Right atrium auricular region (tissue), 2 donors: ENCODE results near the gene PRR16. TPM values are rescaled to one million over a fixed set of nuclear protein-coding genes. Genes with fewer than 3 reads are reported as not detected.

Experiments
- DNase-seq: peaks from one replicate; pipeline ENCODE4 v3.0.0-alpha.2; 2019; ENCODE audit warnings: low spot score
- H3K27ac ChIP-seq, 2 donors: fragments of 200-600 bp; sonication (generic); 1 replicate in 1 of 2; 2 replicates in 1 of 2; pipeline ENCODE4 v1.5.1; 2016 to 2019
- H3K27me3 ChIP-seq, 2 donors: fragments of 200-600 bp; sonication (generic); one replicate each; pipeline versions ENCODE4 v1.5.1 to v1.6.0; 2017 to 2019
- H3K36me3 ChIP-seq: fragments of 200-600 bp; sonication (generic); one replicate; pipeline ENCODE4 v1.5.1; 2016
- H3K4me1 ChIP-seq, 2 donors: fragments of 200-600 bp; sonication (generic); one replicate each; pipeline versions ENCODE4 v1.5.1 to v1.6.0; 2017 to 2019
- H3K4me3 ChIP-seq, 2 donors: fragments of 200-600 bp; sonication (generic); 1 replicate in 1 of 2; 2 replicates in 1 of 2; pipeline ENCODE4 v1.5.1; 2017 to 2019; ENCODE audit warnings: mild to moderate bottlenecking in 1 of 2, moderate library complexity in 1 of 2
- H3K9me3 ChIP-seq, 2 donors: fragments of 200-600 bp; sonication (generic); one replicate each; pipeline ENCODE4 v1.5.1; 2019
- total RNA-seq, 2 donors: library from RNA; depleted of rRNA; stranded (reverse); fragments of >200 nt; gene quantifications; one replicate each; pipeline ENCODE4 v1.1.0, GENCODE V29; 2016
- TF ChIP-seq, protein P1 (sequence below), 2 donors: fragments of 200-600 bp; sonication (generic); IDR thresholded peaks; one replicate each; pipeline ENCODE4 v1.5.1; 2019; ENCODE audit warnings: antibody characterized with exemption in 2 of 2

PRR16 gene
- total RNA-seq, 2 donors from 2014 or later = 1.7 to 6.3 TPM

DNA sequence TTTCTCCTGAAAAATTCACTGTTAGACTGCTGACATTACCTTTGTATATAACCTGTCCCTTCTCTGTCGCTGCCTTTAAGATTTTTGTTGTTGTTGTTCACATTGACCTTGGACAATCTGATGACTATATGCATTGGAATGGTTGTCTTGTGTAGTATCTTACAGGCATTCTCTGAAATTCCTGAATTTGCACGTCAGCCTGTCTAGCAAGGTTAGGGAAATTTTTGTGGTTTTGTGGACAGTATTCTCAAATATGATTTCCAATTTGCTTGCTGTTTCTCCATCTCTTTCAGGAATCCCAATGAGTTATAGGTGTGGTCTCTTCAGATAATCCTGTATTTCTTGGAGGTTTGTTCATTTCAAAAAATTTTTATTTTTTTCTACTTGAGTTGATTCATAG is 140.8 kb downstream of the PRR16 start:
- DNase-seq = no peak
- H3K27me3 ChIP-seq = no peaks in the 10 kb centered on the region
- H3K27ac ChIP-seq = no peak overlapping the region
- H3K9me3 ChIP-seq = peaks cover 0 to 13% of the 10 kb centered on the region in 2 donors
- H3K4me3 ChIP-seq = no peak overlapping the region
- no peaks in the 10 kb centered on the region for H3K36me3 ChIP-seq
- H3K4me1 ChIP-seq = no peaks in the 10 kb centered on the region
- TF ChIP-seq, protein P1, sequence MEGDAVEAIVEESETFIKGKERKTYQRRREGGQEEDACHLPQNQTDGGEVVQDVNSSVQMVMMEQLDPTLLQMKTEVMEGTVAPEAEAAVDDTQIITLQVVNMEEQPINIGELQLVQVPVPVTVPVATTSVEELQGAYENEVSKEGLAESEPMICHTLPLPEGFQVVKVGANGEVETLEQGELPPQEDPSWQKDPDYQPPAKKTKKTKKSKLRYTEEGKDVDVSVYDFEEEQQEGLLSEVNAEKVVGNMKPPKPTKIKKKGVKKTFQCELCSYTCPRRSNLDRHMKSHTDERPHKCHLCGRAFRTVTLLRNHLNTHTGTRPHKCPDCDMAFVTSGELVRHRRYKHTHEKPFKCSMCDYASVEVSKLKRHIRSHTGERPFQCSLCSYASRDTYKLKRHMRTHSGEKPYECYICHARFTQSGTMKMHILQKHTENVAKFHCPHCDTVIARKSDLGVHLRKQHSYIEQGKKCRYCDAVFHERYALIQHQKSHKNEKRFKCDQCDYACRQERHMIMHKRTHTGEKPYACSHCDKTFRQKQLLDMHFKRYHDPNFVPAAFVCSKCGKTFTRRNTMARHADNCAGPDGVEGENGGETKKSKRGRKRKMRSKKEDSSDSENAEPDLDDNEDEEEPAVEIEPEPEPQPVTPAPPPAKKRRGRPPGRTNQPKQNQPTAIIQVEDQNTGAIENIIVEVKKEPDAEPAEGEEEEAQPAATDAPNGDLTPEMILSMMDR (IDR thresholded peaks at IDR 0.05) = no peak

DNA sequence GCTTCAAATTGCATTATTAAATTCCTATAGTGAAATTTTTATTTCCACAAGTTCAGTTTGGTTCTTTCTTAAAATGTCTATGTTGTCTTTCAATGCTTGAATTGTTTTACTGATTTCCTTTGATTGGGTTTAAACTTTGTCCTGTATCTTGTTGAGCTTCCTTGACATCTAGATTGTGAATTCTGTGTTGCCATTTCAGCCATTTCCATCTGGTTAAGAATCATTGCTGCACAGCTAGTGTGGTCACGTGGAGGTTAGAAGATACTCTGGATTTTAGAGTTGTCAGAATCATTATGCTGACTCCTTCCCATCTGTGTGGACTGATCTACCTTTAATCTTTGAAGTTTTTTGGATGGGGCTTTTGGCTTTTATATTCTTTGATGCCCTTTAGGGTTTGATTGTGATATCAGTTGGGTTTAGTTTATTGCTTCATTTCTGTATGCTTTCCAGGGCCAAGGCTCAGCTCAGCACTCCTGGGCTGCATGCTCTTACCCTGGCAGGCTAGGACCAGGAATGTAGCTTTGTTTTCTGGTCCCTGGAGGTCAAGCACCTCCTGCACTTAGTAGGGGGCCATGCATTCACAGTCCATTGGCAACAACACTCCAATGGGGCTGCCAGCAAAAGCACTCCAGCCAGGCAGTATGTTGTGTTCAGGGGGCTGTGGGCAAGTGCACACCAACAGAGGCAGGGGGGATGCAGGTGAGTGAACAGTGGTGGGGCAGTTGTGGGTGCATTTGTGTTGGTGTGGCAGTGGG is 141.4 kb downstream of the PRR16 start:
- no peak for DNase-seq
- H3K4me1 ChIP-seq = no peaks in the 10 kb centered on the region
- TF ChIP-seq, protein P1 (IDR thresholded peaks at IDR 0.05) = no peak
- no peaks in the 10 kb centered on the region for H3K36me3 ChIP-seq
- no peak overlapping the region for H3K27ac ChIP-seq
- H3K27me3 ChIP-seq = no peaks in the 10 kb centered on the region
- H3K4me3 ChIP-seq = no peak overlapping the region
- peaks cover 0 to 13% of the 10 kb centered on the region in 2 donors for H3K9me3 ChIP-seq

DNA sequence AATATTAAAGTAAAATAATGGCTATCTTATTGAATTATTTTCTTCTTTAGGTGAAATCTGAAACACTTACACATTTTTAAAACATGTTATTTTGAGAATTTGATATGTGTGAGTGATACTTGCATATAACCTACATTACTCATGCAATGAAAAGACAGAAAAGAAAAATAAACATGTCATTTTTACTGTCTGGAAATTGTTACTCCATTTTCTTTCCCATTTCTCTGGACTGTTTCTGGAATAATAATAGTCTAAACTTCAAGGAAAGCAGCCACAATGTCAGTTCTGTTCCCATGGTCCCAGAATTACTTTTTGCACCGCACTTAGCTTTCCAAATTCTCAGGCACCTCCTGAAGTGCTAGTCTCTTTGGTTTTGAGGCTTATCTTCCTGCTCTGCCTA is 145.5 kb downstream of the PRR16 start:
- TF ChIP-seq, protein P1 (IDR thresholded peaks at IDR 0.05) = no peak
- Histone ChIP-seq H3K36me3 (no peaks in the 10 kb centered on the region), H3K4me3 (no peak overlapping the region), H3K9me3 (no peaks in the 10 kb centered on the region), H3K4me1 (no peaks in the 10 kb centered on the region), H3K27me3 (no peaks in the 10 kb centered on the region), H3K27ac (no peak overlapping the region)
- no peak for DNase-seq

DNA sequence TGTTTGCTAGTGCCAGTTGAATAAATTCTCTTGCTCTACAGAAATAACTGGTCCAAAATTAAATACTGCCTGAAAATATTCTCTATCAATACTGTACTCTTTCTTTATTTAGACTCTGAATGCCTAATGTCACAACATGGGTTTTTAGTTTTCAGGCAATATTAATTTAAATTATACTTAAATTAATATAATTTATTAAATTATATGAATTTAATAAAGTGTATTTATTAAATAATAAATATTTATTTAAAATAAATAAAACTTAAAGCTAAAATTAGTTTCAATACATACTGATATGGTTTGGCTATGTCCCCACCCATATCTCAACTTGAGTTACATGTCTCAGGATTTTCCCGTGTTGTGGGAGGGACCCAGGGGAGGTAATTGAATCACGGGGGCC is 146.0 kb downstream of the PRR16 start:
- TF ChIP-seq, protein P1 (IDR thresholded peaks at IDR 0.05) = no peak
- Histone ChIP-seq H3K4me1 (no peaks in the 10 kb centered on the region), H3K9me3 (no peaks in the 10 kb centered on the region), H3K27me3 (no peaks in the 10 kb centered on the region), H3K27ac (no peak overlapping the region), H3K36me3 (no peaks in the 10 kb centered on the region), H3K4me3 (no peak overlapping the region)
- no peak for DNase-seq

DNA sequence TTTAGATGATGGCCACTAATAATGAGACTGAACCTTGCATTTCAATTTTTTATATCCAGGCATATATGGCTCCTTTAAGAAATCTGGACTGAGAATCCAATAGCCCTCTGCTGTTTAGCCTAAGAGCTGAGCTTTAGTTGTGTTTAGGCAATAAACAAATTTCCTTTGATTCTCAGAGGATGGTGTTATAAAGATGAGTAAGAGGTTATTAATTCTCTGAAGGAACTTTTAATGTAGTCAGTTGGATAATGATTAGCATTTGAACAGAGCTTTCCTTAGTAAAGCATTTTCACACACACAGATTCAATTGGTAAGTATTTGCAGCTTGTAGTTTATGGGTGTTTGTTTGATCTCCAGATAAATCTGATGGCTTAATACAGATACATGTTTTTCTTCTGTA is 149.6 kb downstream of the PRR16 start:
- TF ChIP-seq, protein P1 (IDR thresholded peaks at IDR 0.05) = no peak
- no peak overlapping the region for H3K4me3 ChIP-seq
- no peaks in the 10 kb centered on the region for H3K4me1 ChIP-seq
- no peak overlapping the region for H3K27ac ChIP-seq
- no peak for DNase-seq
- H3K9me3 ChIP-seq = no peaks in the 10 kb centered on the region
- H3K36me3 ChIP-seq = no peaks in the 10 kb centered on the region
- no peaks in the 10 kb centered on the region for H3K27me3 ChIP-seq
